Hypothalamus (tissue), 51 donors: Measurements from ENCODE around the gene PTPRA.

Source experiments
- DNase-seq, 51 donors: peaks; one replicate each; lab custom pipeline; 2025; lab: John Stamatoyannopoulos, UW

PTPRA gene

GRCh38 chr20:2847802-2848201 is 25.5 kb upstream of the PTPRA start:
- no peak for DNase-seq

GRCh38 chr20:2849529-2849928 is 23.8 kb upstream of the PTPRA start:
- no peak for DNase-seq

DNA sequence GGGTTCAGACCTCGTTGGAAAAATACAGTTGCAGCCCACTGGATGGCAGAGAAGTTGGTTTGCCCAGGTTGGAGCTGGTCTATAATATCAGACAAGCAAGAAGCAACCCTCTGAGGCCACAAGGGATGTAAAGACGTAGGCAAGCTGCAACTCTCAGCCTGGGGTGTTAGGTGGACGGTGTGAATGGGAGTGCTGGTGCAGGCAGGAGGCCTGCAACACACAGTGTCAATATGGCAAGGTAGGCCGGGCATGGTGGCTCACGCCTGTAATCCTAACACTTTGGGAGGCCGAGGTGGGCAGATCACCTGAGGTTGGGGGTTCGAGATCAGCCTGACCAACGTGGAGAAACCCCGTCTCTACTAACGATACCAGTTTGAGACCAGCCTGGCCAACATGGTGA is 22.2 kb upstream of the PTPRA start:
- no peak for DNase-seq

DNA sequence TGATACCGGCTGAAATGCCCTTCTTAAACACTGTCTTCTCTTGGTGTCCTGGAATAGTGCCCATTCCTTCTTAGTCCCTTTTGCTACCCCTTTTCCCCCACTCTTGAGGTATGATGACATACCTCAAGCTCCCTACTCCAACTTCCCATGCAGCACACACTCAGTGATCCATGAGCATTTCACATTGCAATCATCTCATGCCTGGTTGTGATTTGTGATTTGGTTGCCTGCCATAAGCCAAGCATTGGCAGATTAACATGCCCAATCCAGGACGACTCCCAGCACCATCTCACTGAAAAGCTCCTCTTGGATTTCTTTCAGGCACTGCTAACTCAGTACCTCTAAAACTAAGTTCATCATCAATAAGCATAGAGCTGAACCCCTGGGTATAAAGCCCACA is 14.7 kb upstream of the PTPRA start:
- DNase-seq: no peak

GRCh38 chr20:2859330-2860121 is 13.8 kb upstream of the PTPRA start:
- DNase-seq: peak in 16 of 51 donors; percentile 12 to 56 (median 28)

GRCh38 chr20:2864626-2865025 is 8.7 kb upstream of the PTPRA start:
- no peak for DNase-seq

- DNase-seq: no peak
Measured at GRCh38 chr20:2865101-2865500, 8.2 kb upstream of the PTPRA start.

- peak in 2 of 51 donors; percentile 7 to 20 for DNase-seq
Measured at GRCh38 chr20:2865630-2866029, 7.7 kb upstream of the PTPRA start.

GRCh38 chr20:2866236-2866635 is 7.0 kb upstream of the PTPRA start:
- DNase-seq: no peak

DNA sequence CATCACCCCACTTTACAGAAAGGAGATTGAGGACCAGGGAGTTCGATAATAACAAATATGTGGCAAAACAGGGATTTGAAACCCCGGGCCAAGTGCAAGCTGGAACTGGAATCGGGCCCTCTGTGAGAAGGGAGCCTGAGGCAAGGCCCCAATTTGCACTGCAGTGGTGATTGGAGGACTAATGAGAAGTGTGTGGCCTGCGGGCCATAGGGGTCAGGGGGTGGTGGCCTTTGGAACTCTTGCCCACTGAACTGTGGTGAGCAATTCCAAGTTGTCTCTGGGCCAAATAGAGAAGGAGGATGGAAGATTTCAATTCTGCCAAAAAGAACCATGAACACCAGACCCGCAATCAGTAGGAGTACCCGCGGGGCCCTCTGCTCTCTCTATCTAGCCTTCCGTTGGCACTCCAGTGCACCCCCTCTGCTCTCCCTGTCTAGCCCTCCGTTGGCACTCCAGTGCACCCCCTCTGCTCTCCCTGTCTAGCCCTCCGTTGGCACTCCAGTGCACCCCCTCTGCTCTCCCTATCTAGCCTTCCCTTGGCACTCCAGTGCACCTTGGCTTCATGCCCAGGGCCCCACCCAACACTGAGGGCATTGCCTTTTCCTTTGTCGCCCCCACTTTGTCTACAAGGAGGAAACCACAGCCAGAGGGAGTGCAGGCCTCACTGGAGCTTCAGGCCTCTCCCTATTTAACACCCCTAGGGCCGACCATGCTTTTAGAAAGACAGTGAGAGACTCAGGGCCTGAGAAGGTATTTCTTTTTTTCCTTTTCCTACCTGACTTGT is 6.0 kb upstream of the PTPRA start:
- DNase-seq: no peak

- DNase-seq: no peak
Measured at GRCh38 chr20:2869381-2869780, 3.9 kb upstream of the PTPRA start.

DNA sequence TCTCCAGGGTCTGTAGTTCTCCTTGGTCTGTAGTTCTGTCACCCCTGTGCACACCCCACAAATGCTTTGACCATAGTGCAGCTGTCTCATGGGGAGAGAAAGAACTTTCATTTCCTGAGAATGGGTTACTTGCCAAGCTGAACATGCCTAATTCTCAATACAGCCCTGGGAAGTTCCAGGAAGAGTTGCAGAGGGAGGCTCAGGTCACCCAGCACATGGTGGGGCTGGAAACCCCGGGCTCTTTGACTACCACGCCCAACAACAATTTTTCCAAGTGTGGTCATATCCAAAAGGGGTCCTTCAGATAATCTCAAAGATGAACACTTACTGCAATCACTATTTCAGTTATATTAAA is 2.2 kb upstream of the PTPRA start:
- no peak for DNase-seq

- peak in 4 of 51 donors; percentile 42 to 59 (median 46) for DNase-seq
Measured at GRCh38 chr20:2871661-2872458, 1.4 kb upstream of the PTPRA start.

DNA sequence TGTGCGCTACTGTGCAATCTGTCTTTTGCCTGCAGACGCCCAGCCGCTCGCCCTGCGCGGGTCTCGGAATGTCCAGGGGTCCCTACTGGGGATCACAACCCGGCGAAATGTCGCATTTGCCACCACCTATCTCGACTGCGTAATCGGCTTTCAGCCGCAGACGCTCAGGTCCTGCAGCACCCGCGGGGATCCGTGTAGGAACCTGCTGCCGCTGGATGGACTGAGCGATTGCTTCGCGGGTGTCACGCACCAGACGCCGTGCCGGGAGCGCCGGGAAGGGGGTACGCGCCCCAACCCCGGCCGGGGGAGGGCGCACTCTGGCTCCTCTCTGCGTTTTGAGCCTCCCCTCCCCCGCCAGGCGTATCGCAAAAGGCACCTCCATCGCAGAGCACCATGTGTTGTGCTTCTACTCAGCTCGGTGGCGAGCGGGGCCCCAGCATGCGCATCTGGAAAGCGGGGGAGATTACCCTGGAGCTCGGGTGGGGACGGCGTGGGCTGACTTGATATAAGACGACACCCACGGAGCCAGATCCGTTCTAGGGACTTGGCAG is 747 bp upstream of the PTPRA start:
- peak in 46 of 51 donors; percentile 24 to 88 (median 58) for DNase-seq

- peak in 14 of 51 donors; percentile 14 to 66 (median 55) for DNase-seq
Measured at GRCh38 chr20:2873747-2874041, 413 bp downstream of the PTPRA start.

GRCh38 chr20:2874456-2874855 is 1.2 kb downstream of the PTPRA start:
- DNase-seq: peak in 6 of 51 donors; percentile 8 to 36 (median 14)

- DNase-seq: no peak
Measured at GRCh38 chr20:2875690-2876203, 2.5 kb downstream of the PTPRA start.

- DNase-seq: no peak
Measured at GRCh38 chr20:2878515-2878914, 5.2 kb downstream of the PTPRA start.

DNA sequence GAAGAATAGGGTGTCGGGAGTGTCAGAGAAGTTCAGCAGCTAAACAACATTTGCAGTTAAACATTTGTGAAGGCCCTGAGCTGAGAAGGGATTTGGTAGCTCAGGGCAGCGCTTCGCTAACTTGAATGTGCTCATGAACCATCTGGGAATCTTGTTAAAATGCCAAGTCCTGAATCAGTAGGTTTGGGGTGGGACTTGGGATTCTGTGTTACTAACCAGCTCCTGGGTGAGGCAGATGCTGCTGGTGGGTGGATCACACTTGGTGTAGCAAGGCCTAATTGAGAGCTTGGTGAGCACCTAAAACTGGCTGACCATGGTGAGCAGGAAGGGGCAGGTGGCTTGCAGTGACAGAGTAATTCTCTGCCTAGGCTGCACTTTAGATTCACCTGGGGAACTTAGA is 5.9 kb downstream of the PTPRA start:
- peak in 1 of 51 donors; percentile 48 for DNase-seq

DNA sequence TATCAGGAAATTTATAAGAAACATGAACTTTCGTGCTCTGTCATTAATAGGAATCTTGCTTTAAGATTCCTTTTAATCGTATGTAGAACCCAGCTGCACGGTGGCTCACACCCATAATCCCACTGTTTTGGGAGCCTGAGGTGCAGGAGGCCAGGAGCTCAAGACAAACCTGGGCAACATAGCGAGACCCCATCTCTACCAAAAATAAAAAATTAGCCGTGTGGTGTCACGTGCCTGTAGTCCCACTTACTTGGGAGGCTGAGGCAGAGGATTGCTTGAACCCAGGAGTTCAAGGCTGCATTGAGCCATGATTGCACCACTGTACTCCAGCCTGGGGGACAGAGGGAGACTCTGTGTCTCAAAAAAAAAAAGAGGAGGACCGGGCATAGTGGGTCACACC is 7.4 kb downstream of the PTPRA start:
- DNase-seq: no peak
